ENCODE results near the gene ARHGAP6. TPM values are rescaled to one million over a fixed set of nuclear protein-coding genes. Genes with fewer than 3 reads are reported as not detected.

Gene ARHGAP6
- total and polyA plus RNA-seq, 2 donors (not counting 3 experiments of a cell fraction or from before 2014, with no cell fraction given) = 0.69 to 0.83 TPM

- no peaks in the 10 kb centered on the region for H3K27me3 ChIP-seq (ENCODE audit: control insufficient read depth in 2 of 2, insufficient read depth in 2 of 2, low read length in 2 of 2)
- DNase-seq (ENCODE audit: low read depth, low spot score) = no peak
- no peaks in the 10 kb centered on the region for H3K36me3 ChIP-seq (ENCODE audit: control insufficient read depth in 2 of 2, extremely low read depth in 1 of 2, insufficient read depth in 2 of 2, low read length in 2 of 2)
- no peak for TF ChIP-seq CTCF (IDR thresholded peaks at IDR 0.05; ENCODE audit: extremely low read depth in 1 of 2, insufficient read depth in 1 of 2, low read depth in 1 of 2, low read length in 2 of 2)
- no peak for TF ChIP-seq EZH2 (IDR thresholded peaks at IDR 0.05; ENCODE audit: borderline replicate concordance, low read depth, low read length, severe bottlenecking)
- no peak for TF ChIP-seq POLR2A (IDR thresholded peaks at IDR 0.05; ENCODE audit: low read depth, low read length)
- no peak for TF ChIP-seq JUN (IDR thresholded peaks at IDR 0.05; ENCODE audit: borderline replicate concordance, insufficient read depth, insufficient read length, low read depth)
- TF ChIP-seq FOS (IDR thresholded peaks at IDR 0.05; ENCODE audit: borderline replicate concordance, insufficient read depth, low read length) = no peak
- TF ChIP-seq MAX (IDR thresholded peaks at IDR 0.05; ENCODE audit: insufficient read depth, insufficient read length) = no peak
- no peak for TF ChIP-seq MYC (IDR thresholded peaks at IDR 0.05; ENCODE audit: low read depth, low read length)
- no peaks in the 10 kb centered on the region for H3K79me2 ChIP-seq (ENCODE audit: control insufficient read depth, insufficient read depth, low read length)
- H3K9me3 ChIP-seq (replicated peaks; ENCODE audit: control insufficient read depth, insufficient read depth, low read length) = no peaks in the 10 kb centered on the region
- ChIA-PET CTCF (no interaction called here), POLR2A (no interaction called here)
- H2AFZ ChIP-seq (ENCODE audit: low read depth, low read length) = no peak overlapping the region
- H3K4me2 ChIP-seq (ENCODE audit: insufficient read depth, low read length) = no peak overlapping the region
- no peaks in the 10 kb centered on the region for H4K20me1 ChIP-seq (replicated peaks; ENCODE audit: control insufficient read depth, extremely low read depth, insufficient read depth, low read length)
- BruUV-seq (replicated peaks) = no TSS peak
- dilution Hi-C loops (cut with MboI; ENCODE audit: extremely low pct_ligation_motif_present, low sequenced_read_pairs) = no loop called here
- FAIRE-seq = no peak
- intact Hi-C loops (cut with micrococcal nuclease) = no loop called here
- H3K4me3 ChIP-seq (replicated peaks in 1 of 3; ENCODE audit: insufficient read depth in 1 of 3, low read depth in 1 of 3, low read length in 3 of 3) = no peak overlapping the region
- H3K9me1 ChIP-seq (replicated peaks; ENCODE audit: control insufficient read depth, extremely low read depth, insufficient read depth, low read length) = no peaks in the 10 kb centered on the region
- H3K9ac ChIP-seq (replicated peaks; ENCODE audit: extremely low read depth, insufficient read depth, low read length) = no peak overlapping the region
- no peak overlapping the region for H3K27ac ChIP-seq (ENCODE audit: insufficient read depth, low read depth, low read length)
- peaks cover 4% of the 10 kb centered on the region for H3K4me1 ChIP-seq (ENCODE audit: control insufficient read depth, extremely low read depth, insufficient read depth, low read length)
Measured at GRCh38 chrX:11472381-11472780, 193.3 kb downstream of the ARHGAP6 start.
